BE2C (cell line): ENCODE data around the gene OCSTAMP.

Experiments
- DNase-seq: peaks from one replicate; pipeline ENCODE4 v3.0.0-alpha.2; 2020
- H3K27me3 ChIP-seq: fragments of 250-450 bp; sonication (Bioruptor Pico); 2 replicates; pipeline ENCODE4 v1.5.1; 2020; ENCODE audit warnings: mild to moderate bottlenecking
- H3K36me3 ChIP-seq: fragments of 250-450 bp; sonication (Bioruptor Pico); 2 replicates; pipeline ENCODE4 v1.5.1; 2020; ENCODE audit warnings: mild to moderate bottlenecking
- H3K4me1 ChIP-seq: fragments of 250-450 bp; sonication (Bioruptor Pico); 2 replicates; pipeline ENCODE4 v1.5.1; 2020
- H3K4me3 ChIP-seq: 2 replicates; pipeline ENCODE4 v1.5.1; 2011; ENCODE audit warnings: low read depth, low read length
- H3K9me3 ChIP-seq: fragments of 250-450 bp; sonication (Bioruptor Pico); 2 replicates; pipeline ENCODE4 v1.5.1; 2020
- CTCF ChIP-seq: IDR thresholded peaks from 2 replicates; pipeline ENCODE4 v1.5.1; 2012; ENCODE audit warnings: mild to moderate bottlenecking, low read depth, low read length

The OCSTAMP gene

DNA sequence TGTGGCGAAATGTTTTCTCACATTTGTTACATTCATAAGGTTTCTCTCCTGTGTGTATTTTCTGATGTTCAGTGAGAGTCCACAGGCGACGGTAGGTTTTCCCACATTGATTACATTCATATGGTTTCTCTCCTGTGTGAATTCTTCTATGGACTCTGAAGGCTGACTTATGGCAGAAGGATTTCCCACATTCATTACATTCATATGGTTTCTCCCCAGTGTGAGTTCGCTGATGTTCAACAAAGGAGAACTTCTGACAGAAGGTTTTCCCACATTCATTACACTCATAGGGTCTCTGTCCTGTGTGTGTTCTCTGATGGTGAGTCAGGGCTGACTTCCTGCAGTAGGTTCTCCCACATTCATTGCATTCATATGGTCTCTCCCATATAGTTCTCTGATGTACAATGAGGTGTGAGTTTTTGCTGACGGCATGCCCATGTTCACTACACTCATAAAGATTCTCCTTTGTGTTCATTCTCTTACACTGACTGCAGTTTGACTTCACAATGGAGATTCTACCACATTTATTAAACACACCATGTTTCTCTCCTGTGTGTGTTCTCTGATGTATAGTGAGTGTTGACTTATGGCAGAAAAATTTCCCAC lies 49.0 kb downstream of the OCSTAMP start:
- TF ChIP-seq CTCF: no peak
- DNase-seq: no peak
- Histone ChIP-seq H3K4me1 (no peaks in the 10 kb centered on the region), H3K36me3 (no peaks in the 10 kb centered on the region), H3K27me3 (peaks cover 14% of the 10 kb centered on the region), H3K9me3 (peaks cover 19% of the 10 kb centered on the region), H3K4me3 (no peak overlapping the region)

DNA sequence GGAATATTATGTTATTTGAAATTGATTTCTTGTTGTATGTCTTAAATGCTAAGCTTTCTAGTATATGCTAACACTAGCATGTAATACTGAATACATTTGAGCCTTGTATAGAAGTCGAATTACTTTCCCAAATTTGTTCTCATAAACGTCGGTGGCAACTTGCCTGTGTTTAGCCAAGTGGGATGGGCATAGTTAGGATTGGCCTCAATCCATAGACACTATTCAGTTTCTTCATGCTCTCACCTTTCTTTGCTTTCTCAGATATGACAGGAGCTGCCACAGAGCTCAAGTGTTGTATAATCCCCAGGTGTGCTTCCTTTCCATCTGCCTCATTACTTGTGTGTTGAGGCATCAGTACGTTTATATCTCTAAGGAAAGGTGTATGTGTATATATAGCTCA lies 56.4 kb downstream of the OCSTAMP start:
- Histone ChIP-seq H3K9me3 (no peaks in the 10 kb centered on the region), H3K4me1 (no peaks in the 10 kb centered on the region), H3K4me3 (no peak overlapping the region), H3K27me3 (peaks cover 16% of the 10 kb centered on the region), H3K36me3 (no peaks in the 10 kb centered on the region)
- no peak for TF ChIP-seq CTCF
- no peak for DNase-seq

GRCh38 chr20:46491354-46491753 lies 59.1 kb downstream of the OCSTAMP start:
- no peak for TF ChIP-seq CTCF
- no peaks in the 10 kb centered on the region for H3K36me3 ChIP-seq
- H3K4me3 ChIP-seq: no peak overlapping the region
- no peaks in the 10 kb centered on the region for H3K4me1 ChIP-seq
- no peak for DNase-seq
- no peaks in the 10 kb centered on the region for H3K9me3 ChIP-seq
- peaks cover 30% of the 10 kb centered on the region for H3K27me3 ChIP-seq
